Stimulated activated memory B cell treated with anti-CD40 and anti-IgM and Interleukin-4, amounts not matched to agents 10 μg/mL and 1 μg/mL and 100 μg/mL, for 72 hours (primary cell): ENCODE data around the gene FNDC11.

Experiments
- ATAC-seq: fragments of 150-1000 bp; cut with Tn5 transposase; 2 replicates; pipeline ENCODE4 v1.10.0; 2021
- H3K27ac Mint-ChIP-seq: one replicate; pipeline ENCODE4 v1.8.0; 2022; ENCODE audit warnings: mild to moderate bottlenecking, mixed read lengths
- H3K27me3 Mint-ChIP-seq: one replicate; pipeline ENCODE4 v1.8.0; 2022; ENCODE audit warnings: mixed read lengths
- H3K36me3 Mint-ChIP-seq: one replicate; pipeline ENCODE4 v1.8.0; 2022; ENCODE audit warnings: mixed read lengths
- H3K4me1 Mint-ChIP-seq: one replicate; pipeline ENCODE4 v1.8.0; 2022; ENCODE audit warnings: mixed read lengths
- H3K4me3 Mint-ChIP-seq: one replicate; pipeline ENCODE4 v1.8.0; 2022; ENCODE audit warnings: mild to moderate bottlenecking, moderate library complexity, mixed read lengths
- H3K9me3 Mint-ChIP-seq: one replicate; pipeline ENCODE4 v1.8.0; 2022; ENCODE audit warnings: mixed read lengths

Gene FNDC11

DNA sequence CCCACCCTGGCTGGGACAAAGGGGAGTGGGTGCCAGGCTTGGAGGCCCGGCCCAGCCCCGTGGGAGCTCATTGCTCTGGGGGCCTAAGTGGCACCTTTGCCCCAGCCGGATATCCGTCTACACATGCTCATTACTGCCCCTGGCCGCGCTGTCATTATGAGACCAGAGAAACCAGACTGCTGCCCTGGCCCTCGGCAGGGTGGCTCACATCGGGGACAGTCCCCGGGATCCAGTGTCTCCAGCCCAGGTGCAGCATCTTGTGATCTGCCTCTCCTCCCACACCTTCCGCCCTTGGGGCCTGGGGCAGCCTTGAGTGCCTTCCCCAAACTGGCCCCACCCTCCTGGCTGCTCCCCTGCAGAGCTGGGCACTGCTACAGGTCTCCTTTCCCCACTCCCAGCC lies 11.3 kb upstream of the FNDC11 start:
- peak; percentile 84 for ATAC-seq

DNA sequence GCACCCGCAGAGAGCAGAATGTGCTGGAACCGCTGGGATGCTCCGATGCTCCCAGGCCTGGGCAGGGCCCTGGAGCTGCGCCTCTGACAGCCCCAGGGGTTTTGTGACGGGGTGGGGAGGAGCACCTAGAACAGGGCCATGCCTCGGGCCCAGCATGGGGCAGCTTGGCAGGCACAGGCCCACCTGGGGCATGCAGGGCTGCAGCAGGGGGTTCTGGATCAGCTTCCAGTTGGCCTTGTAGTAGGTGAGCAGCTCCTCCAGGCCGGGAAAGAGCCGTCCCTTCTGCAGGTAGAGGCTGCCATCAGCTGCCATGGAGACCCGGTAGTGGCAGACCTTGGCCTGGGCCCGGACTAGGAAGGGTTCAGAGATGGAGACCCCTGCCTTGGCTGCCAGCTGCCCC lies 10.8 kb upstream of the FNDC11 start:
- no peaks in the 10 kb centered on the region for H3K36me3 Mint-ChIP-seq
- peak overlapping the region; percentile 69 for H3K4me3 Mint-ChIP-seq
- H3K9me3 Mint-ChIP-seq = no peaks in the 10 kb centered on the region
- peak; percentile 40 for ATAC-seq
- peak overlapping the region; percentile 84 for H3K27ac Mint-ChIP-seq
- H3K4me1 Mint-ChIP-seq = peaks cover 72% of the 10 kb centered on the region
- peaks cover 8% of the 10 kb centered on the region for H3K27me3 Mint-ChIP-seq

More for the DNA sequence above, 11.3 kb upstream of the FNDC11 start:
- no peaks in the 10 kb centered on the region for H3K36me3 Mint-ChIP-seq
- peak overlapping the region; percentile 69 for H3K4me3 Mint-ChIP-seq
- H3K4me1 Mint-ChIP-seq = peaks cover 77% of the 10 kb centered on the region
- H3K27ac Mint-ChIP-seq = peak overlapping the region; percentile 84
- H3K27me3 Mint-ChIP-seq = peaks cover 8% of the 10 kb centered on the region
- H3K9me3 Mint-ChIP-seq = no peaks in the 10 kb centered on the region

DNA sequence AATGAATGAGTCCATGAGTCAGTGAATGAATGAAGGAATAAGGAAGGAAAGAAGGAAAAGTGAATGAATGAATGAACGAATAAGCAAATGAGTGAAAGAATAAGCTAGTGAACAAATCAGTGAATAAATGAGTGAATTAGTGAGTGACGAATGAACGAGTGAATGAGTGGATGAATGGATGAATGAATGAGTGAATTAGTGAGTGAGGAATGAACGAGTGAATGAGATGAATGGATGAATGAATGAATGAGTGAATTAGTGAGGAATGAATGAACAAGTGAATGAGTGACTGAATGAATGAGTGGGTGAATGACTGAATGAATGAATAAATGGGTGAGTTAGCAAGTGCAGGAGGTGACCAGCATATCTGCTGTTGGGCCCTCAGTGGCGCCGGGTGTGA lies 10.2 kb upstream of the FNDC11 start:
- H3K27ac Mint-ChIP-seq = no peak overlapping the region
- H3K27me3 Mint-ChIP-seq = peaks cover 8% of the 10 kb centered on the region
- no peak overlapping the region for H3K4me3 Mint-ChIP-seq
- no peak for ATAC-seq
- no peaks in the 10 kb centered on the region for H3K36me3 Mint-ChIP-seq
- H3K9me3 Mint-ChIP-seq = no peaks in the 10 kb centered on the region
- peaks cover 71% of the 10 kb centered on the region for H3K4me1 Mint-ChIP-seq

DNA sequence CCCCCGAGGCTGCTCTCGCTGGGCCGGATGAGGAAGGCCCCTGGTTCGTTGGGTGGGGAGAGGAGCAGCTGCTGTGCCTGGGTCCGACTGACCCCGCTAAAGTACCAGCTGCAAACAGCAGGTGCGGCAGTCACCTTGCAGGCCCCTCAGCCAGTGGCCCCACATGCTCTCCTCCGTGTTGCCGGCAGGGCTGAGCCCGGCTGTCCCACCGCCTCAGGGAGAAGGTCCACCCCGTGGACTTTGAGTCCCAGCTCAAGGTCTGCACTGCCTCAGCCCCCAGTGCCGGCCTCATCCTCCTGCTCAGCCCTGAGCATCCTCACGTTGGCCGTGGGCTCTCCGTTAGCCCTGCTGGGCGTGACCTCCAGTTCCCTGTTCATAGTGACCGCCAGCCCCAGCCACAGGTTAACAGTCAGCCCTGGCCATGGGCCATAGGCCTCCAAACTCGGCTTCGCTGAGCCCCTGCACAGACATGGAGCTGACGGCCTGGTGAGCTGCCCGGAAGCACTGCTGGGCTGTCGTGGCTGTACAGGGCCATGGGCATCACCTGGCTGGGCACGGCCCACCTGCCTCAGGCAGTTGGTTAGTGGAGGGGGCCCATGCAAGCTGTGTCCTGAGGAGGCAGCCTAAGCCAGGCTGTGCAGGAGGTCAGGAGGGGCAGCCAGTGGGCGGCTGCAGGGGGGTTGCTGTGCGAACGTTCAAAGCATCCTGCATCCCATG lies 9.6 kb upstream of the FNDC11 start:
- no peaks in the 10 kb centered on the region for H3K36me3 Mint-ChIP-seq
- no peaks in the 10 kb centered on the region for H3K9me3 Mint-ChIP-seq
- no peak for ATAC-seq
- no peak overlapping the region for H3K4me3 Mint-ChIP-seq
- peaks cover 71% of the 10 kb centered on the region for H3K4me1 Mint-ChIP-seq
- H3K27ac Mint-ChIP-seq = no peak overlapping the region
- H3K27me3 Mint-ChIP-seq = peaks cover 14% of the 10 kb centered on the region

DNA sequence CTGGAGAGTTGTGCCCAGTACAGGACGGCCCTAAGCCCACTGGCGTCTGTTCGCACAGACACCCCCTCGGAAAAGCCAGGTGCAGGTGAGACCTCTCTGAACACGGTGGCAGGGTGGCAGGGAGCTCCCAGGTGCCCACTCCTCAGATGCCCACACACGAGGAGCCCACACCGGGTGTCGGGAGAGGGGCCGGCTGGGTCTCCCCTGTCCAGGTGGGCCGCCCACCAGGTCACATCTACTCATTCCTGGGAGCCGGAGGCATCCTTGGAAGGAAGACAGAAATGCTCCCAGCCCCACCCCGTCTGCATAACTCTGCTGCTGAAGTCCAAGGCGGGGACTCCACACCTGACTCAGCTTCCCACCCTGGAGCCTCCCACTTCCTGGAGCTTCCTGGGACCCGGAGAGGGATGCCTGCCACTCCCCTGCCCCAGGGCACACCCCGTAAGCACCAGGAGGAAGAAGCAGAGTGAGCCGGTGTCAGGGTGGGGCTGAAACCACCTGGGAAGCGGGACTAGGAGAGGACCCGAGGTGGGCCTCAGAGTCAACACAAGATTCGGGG lies 8.9 kb upstream of the FNDC11 start:
- H3K36me3 Mint-ChIP-seq = no peaks in the 10 kb centered on the region
- ATAC-seq = no peak
- H3K27ac Mint-ChIP-seq = peak overlapping the region; percentile 1
- H3K9me3 Mint-ChIP-seq = no peaks in the 10 kb centered on the region
- H3K27me3 Mint-ChIP-seq = peaks cover 21% of the 10 kb centered on the region
- H3K4me3 Mint-ChIP-seq = no peak overlapping the region
- peaks cover 72% of the 10 kb centered on the region for H3K4me1 Mint-ChIP-seq

DNA sequence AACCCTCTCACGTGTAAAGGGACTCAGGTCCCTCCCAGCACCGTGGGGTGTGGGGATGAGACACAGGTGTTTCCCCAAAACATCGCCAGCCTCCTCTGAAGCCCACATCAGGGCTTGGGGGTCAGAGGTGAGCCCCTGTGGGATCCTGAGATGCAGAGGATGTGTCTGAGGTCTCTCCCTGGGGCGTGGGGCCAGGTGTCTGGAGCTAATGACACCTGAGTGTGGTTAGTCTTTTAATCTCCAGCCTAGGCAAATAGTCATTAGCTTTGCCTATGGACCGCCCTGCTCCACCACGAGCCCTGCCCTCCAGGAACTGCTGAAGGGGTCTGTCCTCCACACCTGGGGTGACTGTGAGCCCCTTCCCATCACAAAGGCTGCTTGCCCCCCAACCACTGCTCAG lies 8.1 kb upstream of the FNDC11 start:
- H3K27ac Mint-ChIP-seq = peak overlapping the region; percentile 1
- no peak for ATAC-seq
- no peaks in the 10 kb centered on the region for H3K9me3 Mint-ChIP-seq
- peaks cover 72% of the 10 kb centered on the region for H3K4me1 Mint-ChIP-seq
- no peaks in the 10 kb centered on the region for H3K36me3 Mint-ChIP-seq
- no peak overlapping the region for H3K4me3 Mint-ChIP-seq
- peaks cover 28% of the 10 kb centered on the region for H3K27me3 Mint-ChIP-seq

DNA sequence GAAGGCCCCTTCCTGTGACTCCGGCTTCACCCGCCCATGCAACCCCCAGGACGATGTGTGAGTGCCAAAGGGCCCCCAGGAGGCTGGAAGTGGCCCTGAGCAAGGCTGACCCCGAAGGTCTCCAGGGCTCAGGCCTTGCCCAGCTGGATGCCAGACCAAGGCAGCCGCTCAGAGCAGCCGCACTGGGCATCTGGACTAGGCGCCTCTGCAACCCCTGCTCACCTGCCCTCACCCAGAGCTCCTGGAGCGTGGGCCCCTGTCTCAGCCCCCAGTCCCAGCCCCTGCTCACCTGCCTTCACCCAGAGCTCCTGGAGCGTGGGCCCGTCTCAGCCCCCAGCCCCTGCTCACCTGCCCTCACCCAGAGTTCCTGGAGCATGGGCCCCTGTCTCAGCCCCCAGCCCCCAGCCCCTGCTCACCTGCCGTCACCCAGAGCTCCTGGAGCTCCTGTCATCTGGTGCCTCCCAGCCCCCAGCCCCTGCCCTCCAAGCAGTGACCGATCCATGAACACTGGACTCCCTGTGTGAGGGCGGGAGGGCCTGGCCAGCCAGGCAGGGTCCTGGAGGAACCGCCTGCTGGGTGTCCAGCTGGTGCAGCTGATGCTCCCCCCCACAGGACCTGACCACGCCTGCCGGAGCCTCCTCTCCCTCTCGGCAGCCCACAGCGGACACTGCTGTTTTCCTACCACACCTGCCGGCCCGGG lies 7.6 kb upstream of the FNDC11 start:
- no peaks in the 10 kb centered on the region for H3K36me3 Mint-ChIP-seq
- no peak overlapping the region for H3K4me3 Mint-ChIP-seq
- no peaks in the 10 kb centered on the region for H3K9me3 Mint-ChIP-seq
- peaks cover 32% of the 10 kb centered on the region for H3K27me3 Mint-ChIP-seq
- peaks cover 77% of the 10 kb centered on the region for H3K4me1 Mint-ChIP-seq
- no peak overlapping the region for H3K27ac Mint-ChIP-seq
- no peak for ATAC-seq

DNA sequence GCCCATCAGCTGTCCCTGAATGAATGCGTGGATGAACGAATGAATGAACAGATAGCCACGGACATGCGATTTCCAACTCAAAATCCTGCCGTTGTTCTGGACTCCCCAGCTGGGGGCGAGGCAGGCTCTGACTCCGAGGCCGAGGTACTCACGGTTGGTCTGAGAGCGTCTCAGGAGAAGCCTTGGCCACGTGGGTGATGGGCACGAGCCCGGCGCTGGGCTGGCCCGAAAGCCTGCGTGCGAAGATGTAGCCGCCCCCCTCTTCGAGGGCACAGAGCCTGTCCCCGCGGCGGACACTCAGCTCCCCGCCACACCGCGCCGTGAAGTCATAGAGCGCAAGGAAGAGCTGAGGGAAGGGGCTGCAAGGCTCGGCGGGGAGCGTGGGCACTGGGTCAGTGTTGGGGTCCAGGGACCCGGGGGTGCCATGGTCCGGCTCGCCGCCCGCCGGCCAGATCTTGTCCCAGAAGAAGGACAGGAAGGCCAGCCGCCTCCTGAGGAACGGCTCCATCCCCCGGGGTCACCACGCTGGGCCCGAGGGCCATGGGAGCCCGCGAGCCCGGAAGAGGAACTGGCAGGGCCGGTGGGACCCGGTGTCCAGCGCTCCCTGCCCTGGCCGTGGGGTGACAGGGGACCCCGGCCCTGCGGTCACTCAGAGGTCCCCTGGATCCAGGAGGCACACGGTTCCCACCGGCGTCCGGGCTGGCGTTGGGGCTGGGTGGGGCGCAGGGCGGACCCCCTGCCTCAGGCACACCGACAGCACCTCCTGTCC lies 6.8 kb upstream of the FNDC11 start:
- Mint-ChIP-seq H3K27me3 (peaks cover 32% of the 10 kb centered on the region), H3K27ac (no peak overlapping the region), H3K4me3 (no peak overlapping the region), H3K4me1 (peaks cover 78% of the 10 kb centered on the region), H3K9me3 (no peaks in the 10 kb centered on the region), H3K36me3 (no peaks in the 10 kb centered on the region)
- no peak for ATAC-seq

DNA sequence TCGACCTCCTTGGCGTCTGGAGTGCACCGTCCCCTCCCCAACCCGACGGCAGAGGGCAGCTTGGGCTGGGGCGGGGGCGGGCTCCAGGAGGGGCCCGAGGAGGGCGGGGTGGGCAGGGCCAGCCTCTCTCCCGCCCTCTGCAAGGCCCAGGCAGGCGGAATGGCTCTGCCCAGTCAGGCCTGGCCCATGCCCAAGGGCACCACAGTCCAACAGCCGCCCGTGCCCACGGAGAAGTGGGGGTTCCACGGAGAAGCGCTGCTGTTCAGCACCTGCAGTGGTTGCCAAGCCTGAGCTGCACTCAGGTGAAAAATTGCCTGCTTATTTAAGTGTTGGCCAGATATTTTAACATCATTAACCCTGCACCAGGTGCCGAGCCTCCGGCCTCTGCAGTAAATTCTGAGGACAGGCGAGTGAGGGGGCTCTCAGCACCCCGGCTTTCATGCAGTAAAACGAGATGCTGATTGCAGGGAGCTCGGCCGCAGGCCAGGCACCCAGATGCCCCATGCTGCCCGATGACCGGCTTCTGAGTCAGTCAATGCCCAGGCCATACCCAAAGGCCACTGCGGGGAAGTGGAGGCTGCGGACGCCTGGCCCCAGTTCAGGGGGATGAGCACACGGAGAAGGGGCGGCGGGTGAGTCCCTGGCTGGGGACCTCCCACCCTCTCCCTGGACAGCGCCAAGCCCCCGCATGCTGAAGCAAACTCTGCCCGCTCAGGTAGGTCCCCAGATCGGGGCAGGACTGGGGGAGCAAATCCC lies 6.1 kb upstream of the FNDC11 start, which contains the start of gene SRMS:
Gene SRMS (minus strand): TSS at position 25 of the 756 bp plus-strand sequence. CDS start 286 bp downstream, outside the sequence.
- Mint-ChIP-seq H3K27ac (no peak within 1 kb of the TSS), H3K4me1 (peaks cover 78% of the 10 kb centered on the region), H3K4me3 (no peak within 1 kb of the TSS), H3K9me3 (no peaks in the 10 kb centered on the region), H3K36me3 (no peaks in the 10 kb centered on the region), H3K27me3 (peaks cover 32% of the 10 kb centered on the region)
- ATAC-seq = no peak

DNA sequence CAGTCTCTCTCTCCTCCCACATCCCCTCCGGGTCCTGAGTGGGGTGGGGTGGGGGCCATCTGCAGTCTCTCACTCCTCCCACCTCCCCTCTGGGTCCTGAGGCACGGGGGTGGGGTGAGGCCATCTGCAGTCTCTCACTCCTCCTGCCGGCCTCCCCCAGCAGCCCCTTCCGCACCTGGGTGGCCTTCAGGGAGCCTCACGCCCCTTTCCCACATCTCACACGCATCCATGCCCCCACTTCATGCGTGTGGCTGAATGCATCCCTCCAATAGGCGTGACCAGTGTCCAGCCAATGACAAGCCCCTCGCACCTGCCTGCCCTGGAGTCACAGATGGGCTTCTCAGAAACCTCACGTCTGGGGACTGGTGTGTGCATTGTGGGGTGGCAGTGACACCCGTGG lies 5.4 kb upstream of the FNDC11 start:
- ATAC-seq = no peak
- Mint-ChIP-seq H3K9me3 (no peaks in the 10 kb centered on the region), H3K36me3 (no peaks in the 10 kb centered on the region), H3K4me1 (peaks cover 76% of the 10 kb centered on the region), H3K27me3 (peaks cover 32% of the 10 kb centered on the region), H3K27ac (no peak overlapping the region), H3K4me3 (no peak overlapping the region)

DNA sequence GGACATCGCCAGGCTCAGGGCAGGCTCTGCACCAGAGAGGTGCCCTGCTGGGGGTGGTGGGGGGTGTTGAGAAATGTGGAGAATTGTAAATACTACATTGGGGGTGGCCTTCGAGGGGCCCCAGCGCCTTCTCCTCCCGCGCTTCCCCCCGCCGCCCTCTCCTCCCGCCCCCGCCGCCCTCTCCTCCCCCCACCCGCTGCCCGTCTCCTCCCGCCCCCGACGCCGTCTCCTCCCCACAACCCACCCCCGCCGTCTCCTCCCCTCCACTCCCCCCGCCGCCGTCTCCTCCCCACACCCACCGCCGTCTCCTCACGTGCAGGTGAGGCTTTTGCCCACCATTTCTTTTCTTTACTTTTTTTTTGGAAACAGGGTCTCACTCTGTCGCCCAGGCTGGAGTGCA lies 4.9 kb upstream of the FNDC11 start:
- peaks cover 32% of the 10 kb centered on the region for H3K27me3 Mint-ChIP-seq
- H3K4me3 Mint-ChIP-seq = peak overlapping the region; percentile 43
- H3K27ac Mint-ChIP-seq = peak overlapping the region; percentile 63
- no peak for ATAC-seq
- no peaks in the 10 kb centered on the region for H3K9me3 Mint-ChIP-seq
- H3K36me3 Mint-ChIP-seq = no peaks in the 10 kb centered on the region
- peaks cover 71% of the 10 kb centered on the region for H3K4me1 Mint-ChIP-seq

DNA sequence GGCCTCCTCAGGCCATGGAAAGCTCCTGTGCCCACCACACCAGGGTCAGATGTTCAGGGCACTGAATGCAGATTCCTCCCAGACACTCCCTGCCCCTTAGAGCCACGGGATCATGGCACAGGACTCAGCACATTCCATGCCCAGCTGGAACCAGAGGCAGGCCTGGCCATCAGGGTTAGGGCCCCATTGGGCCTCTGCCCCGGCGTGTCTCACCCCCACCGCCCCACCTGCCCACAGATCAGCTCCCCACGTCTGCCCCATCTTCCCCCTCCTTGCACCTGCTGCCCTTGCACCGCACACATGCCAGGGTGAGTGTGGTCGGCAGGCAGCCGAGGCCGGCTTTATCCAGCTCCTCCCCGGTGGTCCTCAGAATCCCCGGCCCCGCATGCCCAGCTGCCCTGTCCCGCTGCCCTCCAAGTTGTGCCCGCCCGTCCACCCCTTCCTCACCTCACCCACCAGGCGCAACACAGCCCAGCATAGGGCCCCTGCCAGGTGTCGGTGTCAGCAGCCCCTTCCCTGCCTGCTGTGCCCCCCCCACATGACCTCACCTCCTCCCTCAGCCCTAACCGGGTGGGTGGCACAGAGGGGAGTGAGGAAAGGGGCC lies 4.2 kb upstream of the FNDC11 start:
- Mint-ChIP-seq H3K4me3 (peak overlapping the region; percentile 43), H3K36me3 (no peaks in the 10 kb centered on the region), H3K27me3 (peaks cover 32% of the 10 kb centered on the region), H3K27ac (peak overlapping the region; percentile 63), H3K9me3 (no peaks in the 10 kb centered on the region), H3K4me1 (peaks cover 70% of the 10 kb centered on the region)
- ATAC-seq = no peak

DNA sequence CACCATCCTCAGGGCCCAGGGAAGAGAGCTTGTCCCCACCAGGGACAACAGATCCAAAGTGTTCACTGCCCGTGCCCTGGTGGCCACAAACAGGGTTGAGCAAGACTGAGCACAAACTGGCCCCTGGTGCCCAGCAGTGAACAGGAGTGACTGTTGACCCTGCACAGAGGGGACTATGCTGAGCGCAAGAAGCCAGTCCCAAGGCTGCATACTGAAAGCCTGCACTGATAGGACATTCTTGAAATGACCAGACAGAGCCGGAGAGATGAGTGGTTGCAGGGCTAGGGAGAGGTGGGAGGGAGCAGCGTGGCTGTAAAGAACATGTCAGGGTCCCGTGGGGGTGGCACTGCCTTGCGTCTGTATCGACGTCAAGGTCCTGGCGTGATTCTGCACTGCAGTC lies 2.9 kb upstream of the FNDC11 start:
- H3K9me3 Mint-ChIP-seq = no peaks in the 10 kb centered on the region
- peaks cover 32% of the 10 kb centered on the region for H3K27me3 Mint-ChIP-seq
- H3K27ac Mint-ChIP-seq = no peak overlapping the region
- H3K4me3 Mint-ChIP-seq = no peak overlapping the region
- no peak for ATAC-seq
- no peaks in the 10 kb centered on the region for H3K36me3 Mint-ChIP-seq
- H3K4me1 Mint-ChIP-seq = peaks cover 65% of the 10 kb centered on the region

DNA sequence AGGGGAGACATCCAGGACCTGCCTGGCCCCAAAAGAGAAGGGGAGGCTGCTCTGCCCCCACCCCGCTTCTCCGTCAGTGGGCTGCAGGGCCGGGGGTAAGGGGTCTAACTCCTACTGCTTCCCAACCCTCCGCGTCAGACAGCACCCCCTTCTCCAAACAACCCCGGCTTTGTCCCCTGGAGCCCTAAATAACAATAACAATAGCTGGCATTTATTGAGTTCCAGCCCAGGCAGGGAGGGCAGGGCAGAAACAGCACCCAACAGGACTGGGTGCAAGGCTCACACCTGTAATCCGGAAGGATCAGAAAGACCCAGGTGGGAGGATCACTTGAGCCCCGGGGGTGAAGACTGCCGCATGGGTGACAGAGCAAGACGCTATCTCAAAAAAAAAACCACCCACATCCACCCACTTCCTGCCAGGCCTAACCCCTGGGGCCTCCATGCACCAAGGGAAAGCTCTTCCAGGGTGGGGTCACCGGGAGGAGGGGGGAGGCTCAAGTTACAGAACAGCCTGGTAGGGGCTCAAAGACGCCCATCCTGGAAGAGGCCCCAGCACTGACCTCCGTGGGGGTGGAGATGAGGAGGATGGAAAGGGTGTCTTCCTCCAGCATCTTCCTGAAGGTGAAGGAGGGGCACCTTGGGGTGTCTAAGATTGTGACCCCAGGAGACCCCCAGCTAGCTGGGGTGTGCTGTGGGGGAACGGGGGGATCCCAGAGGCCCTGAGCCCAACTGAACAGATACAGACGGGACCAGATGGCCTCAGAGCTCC lies 1.3 kb upstream of the FNDC11 start:
- Mint-ChIP-seq H3K27ac (peak overlapping the region; percentile 76), H3K4me3 (peak overlapping the region; percentile 77), H3K4me1 (peaks cover 57% of the 10 kb centered on the region), H3K36me3 (no peaks in the 10 kb centered on the region), H3K9me3 (no peaks in the 10 kb centered on the region), H3K27me3 (peaks cover 24% of the 10 kb centered on the region)
- peak; percentile 56 for ATAC-seq
